Adipose tissue (tissue), 3 donors: ENCODE measurements around the gene C19orf47. TPM values are rescaled to one million over a fixed set of nuclear protein-coding genes. Genes with fewer than 3 reads are reported as not detected.
"Not testable (repeated sequence)": the region's sequence is repeated elsewhere in the genome, so short reads cannot be mapped to it uniquely, and the experiment has no call there.

Experiments used
- H3K27ac ChIP-seq: one replicate; pipeline ENCODE4 v1.5.1; 2013; ENCODE audit warnings: low read depth, low read length
- WGBS, 3 donors: extraction: QIAGEN DNeasy Blood & Tissue Kit; methylation state at CpG; one replicate each; pipeline ENCODE4 v1.1.7; 2013; 5-methylcytosine and 5-hydroxymethylcytosine counted together
- polyA plus RNA-seq, 3 donors: library from polyadenylated mRNA; stranded (reverse); fragments of 200-250 nt; gene quantifications; one replicate each; pipeline ENCODE4 v1.2.3, GENCODE V29; 2013
- donor health status: healthy with polysubstance abuse.
- donor health status: Bipolar disorder and iron deficiency.
- donor health status: healthy.

Gene C19orf47
- polyA plus RNA-seq, 3 donors: 5.0 to 10.9 (median 8.4) TPM

DNA sequence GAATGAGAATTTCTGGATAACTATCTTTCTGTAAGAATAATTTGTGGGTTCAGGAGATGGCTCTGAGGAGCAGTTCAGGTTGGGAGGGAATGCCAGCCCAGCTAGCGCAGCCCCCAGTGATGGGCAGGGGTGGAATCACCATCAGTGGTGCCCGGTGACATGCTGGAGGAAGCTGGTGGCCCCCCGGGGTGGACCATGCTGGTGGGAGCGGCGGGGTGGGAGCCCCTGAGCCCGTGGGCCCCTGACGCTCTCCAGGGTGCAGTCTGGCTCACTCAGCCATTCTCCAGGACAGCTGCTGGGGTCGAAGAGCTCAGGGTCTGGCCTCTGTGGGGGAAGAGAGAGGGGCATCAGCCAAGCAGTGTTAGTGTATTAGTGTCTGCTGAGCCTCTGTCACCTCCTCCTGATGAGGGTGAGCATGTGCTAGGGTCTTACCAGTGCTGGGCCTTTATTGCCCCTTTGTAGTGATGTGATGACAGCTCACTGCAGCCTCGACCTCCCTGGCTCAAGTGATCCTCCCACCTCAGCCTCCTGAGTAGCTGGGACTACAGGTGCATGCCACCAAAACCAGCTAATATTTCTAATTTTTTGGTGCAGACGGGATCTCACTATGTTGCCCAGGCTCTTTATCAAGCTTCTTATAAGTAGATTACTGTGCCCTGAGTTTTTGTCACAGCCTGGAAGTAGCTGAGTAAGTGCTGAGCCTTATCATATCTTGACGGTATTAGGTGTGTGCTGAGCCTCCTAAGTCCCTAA lies 31.4 kb upstream of the C19orf47 start:
- WGBS, 3 donors: 84 to 86% (median 84%) methylated on average over 11 of the region's 11 CpGs
- no peak overlapping the region for H3K27ac ChIP-seq

DNA sequence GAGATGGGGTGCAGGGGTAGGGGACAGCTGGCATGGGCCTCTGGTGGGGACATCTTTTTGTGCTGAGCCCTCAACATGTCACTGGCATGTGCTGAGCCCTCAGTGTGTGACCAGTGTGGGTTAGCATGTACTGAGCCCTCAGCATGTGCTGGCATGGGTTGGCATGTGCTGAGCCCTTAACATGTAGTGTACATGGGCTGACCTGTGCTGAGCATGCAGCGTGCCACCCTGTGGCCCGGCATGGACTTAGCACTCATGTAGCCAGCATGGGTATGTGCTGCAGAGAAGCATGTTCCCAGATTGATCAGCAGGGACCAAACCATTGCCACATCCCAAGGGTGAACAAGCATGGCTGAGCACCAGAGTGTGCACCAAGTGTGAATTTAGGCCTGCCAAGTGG lies 30.3 kb upstream of the C19orf47 start:
- H3K27ac ChIP-seq: no peak overlapping the region
- WGBS, 3 donors: 84 to 88% (median 87%) methylated on average over 2 of the region's 2 CpGs

DNA sequence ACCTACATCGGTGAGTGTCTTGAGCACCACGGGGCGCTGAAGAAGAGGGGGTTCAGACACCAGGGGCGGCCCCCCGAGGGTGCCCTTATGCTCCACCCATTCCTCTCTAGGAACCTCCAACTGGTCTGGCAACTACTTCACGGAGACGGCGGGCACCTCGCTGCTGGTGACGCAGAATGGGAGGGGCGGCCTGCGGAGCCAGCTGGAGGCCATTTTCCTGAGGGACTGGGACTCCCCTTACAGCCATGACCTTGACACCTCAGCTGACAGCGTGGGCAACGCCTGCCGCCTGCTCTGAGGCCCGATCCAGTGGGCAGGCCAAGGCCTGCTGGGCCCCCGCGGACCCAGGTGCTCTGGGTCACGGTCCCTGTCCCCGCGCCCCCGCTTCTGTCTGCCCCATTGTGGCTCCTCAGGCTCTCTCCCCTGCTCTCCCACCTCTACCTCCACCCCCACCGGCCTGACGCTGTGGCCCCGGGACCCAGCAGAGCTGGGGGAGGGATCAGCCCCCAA lies 29.7 kb upstream of the C19orf47 start:
- 87 to 95% (median 93%) methylated on average over 24 to 25 of the region's 25 CpGs for WGBS, 3 donors
- H3K27ac ChIP-seq: no peak overlapping the region

DNA sequence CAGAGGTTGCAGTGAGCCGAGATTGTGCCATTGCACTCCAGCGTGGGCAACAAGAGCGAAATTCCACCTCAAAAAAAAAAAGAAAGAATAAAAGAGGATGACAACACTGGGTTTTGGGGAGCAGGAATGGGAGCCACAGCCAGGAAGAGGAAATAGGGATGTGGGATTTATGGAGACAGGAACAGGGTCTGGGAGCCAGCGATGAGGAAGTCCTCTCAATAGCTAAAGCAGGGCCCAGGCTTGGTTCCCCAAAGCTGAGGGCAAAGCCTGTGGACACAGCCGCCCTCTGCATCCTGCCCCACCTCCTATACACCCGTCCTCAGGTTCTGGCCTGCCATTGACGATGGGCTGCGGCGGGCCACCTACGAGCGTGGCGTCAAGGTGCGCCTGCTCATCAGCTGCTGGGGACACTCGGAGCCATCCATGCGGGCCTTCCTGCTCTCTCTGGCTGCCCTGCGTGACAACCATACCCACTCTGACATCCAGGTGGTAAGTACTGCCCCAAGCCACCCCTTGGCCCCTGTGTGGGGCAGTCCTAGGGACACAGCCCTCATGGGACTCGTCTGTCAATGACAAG lies 28.2 kb upstream of the C19orf47 start:
- WGBS, 3 donors: 91 to 96% (median 91%) methylated on average over 11 to 17 of the region's 17 CpGs
- no peak overlapping the region for H3K27ac ChIP-seq

DNA sequence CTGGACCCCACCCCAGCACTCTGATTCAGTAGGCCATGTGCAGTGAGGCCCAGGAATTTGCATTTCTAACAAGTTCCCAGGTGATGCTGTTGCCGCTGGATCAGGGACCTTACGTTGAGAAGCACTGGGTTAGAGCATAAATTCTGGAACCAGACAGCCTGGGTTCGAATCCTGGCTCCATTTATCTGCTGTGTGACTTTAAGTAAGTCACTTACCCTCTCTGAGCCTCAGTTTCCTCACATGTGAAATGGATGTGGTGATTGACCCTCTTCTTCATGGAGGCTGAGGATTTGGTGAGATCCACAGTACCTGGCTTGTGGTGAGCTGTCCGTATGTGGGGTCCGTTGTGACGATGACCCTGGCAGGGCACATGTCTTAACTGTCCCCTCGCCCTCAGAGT lies 25.9 kb upstream of the C19orf47 start:
- WGBS, 3 donors: 96 to 98% (median 96%) methylated on average over 7 of the region's 7 CpGs
- no peak overlapping the region for H3K27ac ChIP-seq

DNA sequence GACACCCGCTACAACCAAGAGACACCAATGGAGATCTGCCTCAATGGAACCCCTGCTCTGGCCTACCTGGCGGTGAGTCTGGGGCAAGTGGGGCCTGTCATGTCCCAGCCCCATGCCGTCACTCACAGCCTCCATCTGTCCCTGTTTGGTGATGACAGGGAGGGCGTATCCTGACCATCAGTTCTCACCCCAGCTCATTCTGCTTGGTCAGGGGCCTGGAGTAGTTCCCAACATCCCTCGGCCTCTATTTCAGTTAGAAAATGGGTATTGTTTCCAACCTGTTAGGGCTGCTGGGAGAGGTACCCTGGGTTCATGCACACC lies 23.6 kb upstream of the C19orf47 start:
- 95 to 99% (median 99%) methylated on average over 5 of the region's 5 CpGs for WGBS, 3 donors
- H3K27ac ChIP-seq: no peak overlapping the region

DNA sequence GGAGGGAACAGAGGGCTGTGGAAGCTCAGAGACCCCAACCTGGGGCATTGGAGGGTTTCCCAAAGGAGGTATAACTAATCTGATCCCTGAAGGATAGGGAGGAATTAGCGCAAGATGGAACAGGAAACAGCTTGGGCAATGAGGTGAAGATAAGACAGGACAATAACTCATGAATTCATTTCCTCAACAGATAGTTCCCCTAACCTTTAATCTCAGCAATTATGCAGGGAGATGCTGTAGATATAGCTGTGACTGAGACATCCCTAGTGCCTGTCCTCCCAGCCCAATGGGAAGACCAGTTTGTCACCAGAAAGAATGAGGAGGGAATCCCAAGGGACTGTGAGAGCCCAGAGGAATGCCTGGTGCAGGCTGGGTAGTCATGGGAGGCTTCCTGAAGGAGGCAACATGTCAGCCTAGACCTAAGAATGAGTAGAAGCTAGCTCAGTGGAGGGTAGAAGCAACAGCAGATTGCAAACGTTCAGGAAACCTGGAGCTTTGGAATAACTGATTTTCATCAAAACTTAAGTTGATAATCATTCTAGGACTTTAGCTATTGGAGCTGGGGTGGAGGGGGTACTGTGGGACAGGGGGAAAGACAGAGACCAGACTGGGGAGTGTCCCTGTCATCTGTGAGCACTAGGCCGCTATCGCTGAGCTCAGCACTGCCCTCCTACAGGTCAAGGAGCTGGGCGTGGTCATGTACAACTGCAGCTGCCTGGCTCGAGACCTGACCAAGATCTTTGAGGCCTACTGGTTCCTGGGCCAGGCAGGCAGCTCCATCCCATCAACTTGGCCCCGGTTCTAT lies 23.0 kb upstream of the C19orf47 start:
- WGBS, 3 donors: 82 to 90% (median 83%) methylated on average over 7 of the region's 7 CpGs
- no peak overlapping the region for H3K27ac ChIP-seq

DNA sequence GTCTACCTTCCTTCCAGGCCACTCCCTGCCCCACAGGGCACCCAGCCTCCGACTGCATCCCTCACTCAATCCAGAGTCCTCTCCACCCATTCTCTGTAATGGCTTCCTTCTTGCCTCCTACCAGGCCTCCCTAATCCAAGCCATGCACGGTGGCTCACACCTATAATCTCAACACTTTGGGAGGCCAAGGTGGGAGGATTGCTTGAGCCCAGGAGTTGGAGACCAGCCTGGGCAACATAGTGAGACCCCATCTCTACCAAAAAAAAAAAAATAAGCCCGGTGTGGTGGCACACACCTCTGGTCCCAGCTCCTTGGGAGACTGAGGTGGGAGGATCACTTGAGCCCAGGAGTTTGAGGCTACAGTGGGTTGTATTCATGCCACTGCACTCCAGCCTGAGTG lies 22.1 kb upstream of the C19orf47 start:
- 96 to 100% (median 100%) methylated on average over 3 of the region's 3 CpGs for WGBS, 3 donors
- H3K27ac ChIP-seq: not testable (repeated sequence)

DNA sequence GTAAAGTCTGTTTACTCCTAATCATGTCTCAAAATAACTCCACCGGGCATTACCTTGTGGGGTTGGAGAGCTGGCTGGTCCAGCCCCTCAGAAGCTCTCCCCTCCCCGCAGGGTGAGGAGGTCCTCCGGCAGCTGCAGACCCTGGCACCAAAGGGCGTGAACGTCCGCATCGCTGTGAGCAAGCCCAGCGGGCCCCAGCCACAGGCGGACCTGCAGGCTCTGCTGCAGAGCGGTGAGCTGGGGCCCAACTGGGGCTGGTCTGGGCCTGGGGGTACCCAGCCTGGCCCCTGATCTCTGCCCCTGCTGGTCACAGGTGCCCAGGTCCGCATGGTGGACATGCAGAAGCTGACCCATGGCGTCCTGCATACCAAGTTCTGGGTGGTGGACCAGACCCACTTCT lies 21.6 kb upstream of the C19orf47 start:
- H3K27ac ChIP-seq: no peak overlapping the region
- 89 to 92% (median 90%) methylated on average over 12 of the region's 12 CpGs for WGBS, 3 donors

DNA sequence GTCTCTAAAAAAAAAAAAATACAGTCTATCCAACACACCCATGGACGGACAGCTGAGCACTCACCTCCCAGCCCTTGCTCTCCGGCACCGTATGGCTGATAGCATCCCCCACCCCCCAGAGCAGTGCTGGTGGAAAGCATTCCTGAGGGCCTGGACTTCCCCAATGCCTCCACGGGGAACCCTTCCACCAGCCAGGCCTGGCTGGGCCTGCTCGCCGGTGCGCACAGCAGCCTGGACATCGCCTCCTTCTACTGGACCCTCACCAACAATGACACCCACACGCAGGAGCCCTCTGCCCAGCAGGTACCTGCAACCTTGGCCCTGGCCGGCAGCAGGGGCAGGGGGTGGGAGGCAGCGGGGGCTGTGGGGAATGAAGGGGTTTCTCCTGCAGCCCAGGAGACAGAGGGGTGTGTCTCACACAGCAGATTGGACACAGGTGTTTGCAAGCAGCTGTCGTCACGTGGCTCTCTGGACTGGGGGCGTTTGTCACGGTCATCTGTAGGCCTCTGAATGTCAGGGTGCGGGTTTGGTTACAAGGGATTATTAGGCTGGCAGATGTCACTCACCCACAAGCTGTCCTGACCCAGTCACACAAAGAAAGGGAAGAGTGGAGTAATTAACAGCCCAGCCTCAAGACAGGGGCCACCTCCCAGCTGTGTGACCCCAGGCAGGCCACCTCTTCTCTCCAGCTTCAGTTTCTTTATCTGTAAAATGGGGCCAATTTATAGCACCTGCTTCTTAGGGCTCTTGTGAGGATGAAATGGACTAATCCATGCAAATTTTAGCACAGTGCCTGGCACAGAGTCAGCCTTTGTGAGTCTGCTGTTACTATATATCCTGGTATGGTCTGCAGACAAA lies 19.6 kb upstream of the C19orf47 start:
- no peak overlapping the region for H3K27ac ChIP-seq
- WGBS, 3 donors: 82 to 89% (median 89%) methylated on average over 16 of the region's 16 CpGs

DNA sequence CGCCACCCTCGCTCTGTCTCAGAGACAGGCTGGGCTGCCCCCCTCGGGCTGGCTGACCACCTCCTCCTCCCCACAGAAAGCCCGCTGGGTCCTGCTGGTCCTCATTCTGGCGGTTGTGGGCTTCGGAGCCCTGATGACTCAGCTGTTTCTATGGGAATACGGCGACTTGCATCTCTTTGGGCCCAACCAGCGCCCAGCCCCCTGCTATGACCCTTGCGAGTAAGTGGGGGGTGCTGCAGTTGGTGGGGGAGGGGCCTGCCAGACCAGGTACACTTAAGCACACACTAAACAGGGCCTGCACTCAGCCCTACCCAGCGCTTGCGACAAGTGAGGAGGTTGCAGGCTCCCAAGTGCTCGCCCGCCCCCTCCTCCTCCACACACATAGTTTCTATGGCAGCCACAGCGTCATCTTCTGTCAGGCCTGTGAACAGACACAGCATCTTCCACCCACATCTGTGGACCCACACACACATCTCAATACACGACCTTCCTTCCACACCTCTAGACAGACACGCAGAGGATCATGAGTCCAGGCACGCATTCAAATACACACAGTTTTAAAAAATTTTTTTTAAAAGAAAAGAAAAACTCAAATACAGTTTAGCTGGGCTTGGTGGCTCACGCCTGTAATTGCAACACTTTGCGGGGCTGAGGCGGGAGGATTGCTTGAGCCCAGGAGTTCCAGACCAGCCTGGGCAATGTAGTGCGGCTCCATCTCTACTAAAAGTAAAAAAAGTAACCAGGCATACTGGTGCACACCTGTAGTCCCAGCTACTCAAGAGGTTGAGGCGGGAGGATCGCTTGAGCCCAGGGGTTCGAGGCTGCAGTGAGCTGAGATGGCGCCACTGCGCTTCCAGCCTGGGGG lies 18.7 kb upstream of the C19orf47 start:
- WGBS, 3 donors: 80 to 89% (median 81%) methylated on average over 26 to 27 of the region's 27 CpGs
- no peak overlapping the region for H3K27ac ChIP-seq

DNA sequence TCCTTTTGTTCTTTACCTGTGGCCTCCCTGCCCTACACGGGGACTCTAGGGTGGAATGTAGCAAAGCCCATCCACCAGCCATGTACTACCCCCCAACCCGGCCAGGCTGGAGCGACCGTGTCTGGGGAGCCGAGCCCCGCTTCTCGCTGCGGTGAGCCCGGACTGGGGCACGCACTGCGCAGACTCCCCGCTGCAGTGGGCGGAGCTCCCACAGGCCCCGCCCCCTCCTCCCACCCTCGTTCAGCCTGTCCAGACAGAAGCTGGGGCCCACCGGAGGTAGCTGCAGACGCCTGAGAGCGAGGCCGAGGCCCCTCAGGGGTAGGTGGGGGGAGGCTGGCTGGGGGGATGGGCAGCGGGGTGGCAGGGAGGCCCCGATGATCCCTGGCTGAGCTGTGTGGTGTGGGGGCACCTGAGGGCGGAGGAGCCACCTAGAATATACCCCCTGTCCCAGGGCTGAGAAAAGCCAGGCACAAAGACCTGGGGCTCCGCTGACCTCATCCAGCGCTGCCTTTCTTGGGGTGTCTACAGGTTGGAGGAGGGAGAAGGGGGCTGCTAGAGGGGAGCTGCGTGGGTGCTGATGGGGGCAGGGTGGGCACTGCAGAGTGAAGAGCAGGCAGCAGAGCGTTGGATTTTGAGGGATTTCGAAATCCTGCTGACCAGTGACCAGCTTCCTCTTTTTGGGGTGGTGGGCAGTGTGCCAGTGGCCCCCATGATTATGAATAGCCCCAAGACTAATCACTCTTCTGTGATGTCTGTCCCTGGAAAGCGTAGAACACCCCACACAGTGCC lies 17.6 kb upstream of the C19orf47 start:
- no peak overlapping the region for H3K27ac ChIP-seq
- WGBS, 3 donors: 25 to 47% (median 35%) methylated on average over 28 of the region's 28 CpGs

DNA sequence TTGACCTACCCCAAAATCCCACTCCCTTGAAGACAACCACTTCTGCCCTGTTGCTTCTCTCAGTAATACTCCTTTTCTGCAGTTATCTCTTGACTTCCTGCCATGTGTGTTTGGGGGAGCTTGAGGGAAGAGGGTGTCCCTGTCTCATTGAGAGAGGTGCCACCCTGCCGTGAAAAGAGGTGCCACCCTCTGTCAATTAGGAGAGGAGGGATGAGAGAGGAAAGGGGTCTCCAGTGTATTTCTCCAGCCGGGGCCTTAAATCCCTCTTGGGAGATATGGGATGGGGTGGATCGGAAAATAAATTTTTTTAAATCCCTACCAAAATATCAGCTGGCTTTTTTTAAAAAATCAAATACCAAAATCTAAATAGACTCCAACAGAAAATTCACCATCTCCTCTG lies 16.8 kb upstream of the C19orf47 start:
- no peak overlapping the region for H3K27ac ChIP-seq
- WGBS, 3 donors: 65 to 75% (median 70%) methylated on average over 3 of the region's 3 CpGs

DNA sequence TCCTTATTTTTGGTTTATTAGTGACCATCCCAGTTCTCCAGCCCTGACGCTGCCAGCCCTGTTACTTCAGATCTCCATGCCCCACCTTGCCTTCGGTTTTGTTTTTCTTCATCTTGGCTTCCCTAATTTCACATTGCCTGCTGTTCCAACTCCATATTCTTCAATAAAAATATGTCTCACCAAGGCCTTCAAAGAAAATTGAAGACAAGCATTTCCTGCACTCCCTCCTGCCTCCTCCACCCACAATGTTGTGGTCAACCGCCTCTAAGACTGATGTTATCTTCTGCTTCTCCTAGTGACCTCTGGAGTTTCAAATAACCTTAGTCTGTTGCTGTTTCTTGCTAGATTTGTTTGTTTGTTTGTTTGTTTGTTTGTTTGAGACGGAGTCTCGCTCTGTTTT lies 14.9 kb upstream of the C19orf47 start:
- no peak overlapping the region for H3K27ac ChIP-seq
- WGBS, 3 donors: 62 to 87% (median 66%) methylated on average over 5 of the region's 5 CpGs

DNA sequence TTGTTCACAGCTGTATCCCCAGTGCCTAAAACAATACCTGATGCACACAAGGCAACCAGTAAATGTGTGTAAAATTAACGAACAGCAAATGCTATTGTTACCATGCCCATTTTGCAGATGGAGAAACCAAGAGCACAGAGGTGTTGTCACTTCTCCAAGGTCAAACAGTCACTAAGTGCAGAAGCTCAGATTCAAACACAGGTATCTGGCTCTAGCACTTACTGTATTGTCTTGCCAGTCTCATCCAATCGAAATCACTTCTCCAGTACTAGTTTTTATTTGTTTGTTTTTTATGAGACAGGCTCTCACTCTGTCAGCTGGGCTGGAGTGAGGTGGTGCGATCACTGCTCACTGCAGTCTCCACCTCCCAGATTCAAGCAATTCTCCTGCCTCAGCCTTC lies 14.0 kb upstream of the C19orf47 start:
- H3K27ac ChIP-seq: no peak overlapping the region
- 84 to 95% (median 92%) methylated on average over 3 of the region's 3 CpGs for WGBS, 3 donors

DNA sequence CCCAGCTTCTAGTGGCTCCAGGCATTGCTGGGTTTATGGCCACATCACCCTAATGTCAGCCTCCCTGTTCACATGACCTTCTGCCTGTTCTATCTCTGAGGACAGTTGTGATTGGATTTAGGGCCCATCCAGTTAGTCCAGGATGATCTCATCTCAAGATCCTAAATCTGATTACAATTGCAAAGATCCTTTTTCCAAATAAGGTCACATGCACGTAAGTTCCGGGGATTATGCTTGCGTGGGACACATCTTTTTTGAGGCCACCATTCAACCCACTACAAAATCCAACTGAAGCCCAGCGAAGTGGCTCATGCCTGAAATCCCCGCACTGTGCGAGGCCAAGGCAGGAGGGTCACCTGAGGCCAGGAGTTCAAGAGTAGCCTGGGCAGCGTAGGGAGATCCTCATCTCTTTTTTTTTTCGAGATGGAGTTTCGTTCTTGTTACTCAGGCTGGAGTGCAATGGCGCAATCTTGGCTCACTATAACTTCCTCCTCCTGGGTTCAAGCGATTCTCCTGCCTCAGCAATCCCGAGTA lies 12.6 kb upstream of the C19orf47 start:
- no peak overlapping the region for H3K27ac ChIP-seq
- WGBS, 3 donors: 65 to 93% (median 73%) methylated on average over 12 of the region's 12 CpGs
